Measurements from ENCODE around the gene FBXO3. TPM values are rescaled to one million over a fixed set of nuclear protein-coding genes. Genes with fewer than 3 reads are reported as not detected.
A peak's percentile ranks its signal among the peaks of the same experiment; 100 is the strongest.

FBXO3 gene
- total and polyA plus RNA-seq, 2 of the 8 experiments (the other 6 are each of a cell fraction or from before 2014, with no cell fraction given) = 15.9 to 25.7 TPM

DNA sequence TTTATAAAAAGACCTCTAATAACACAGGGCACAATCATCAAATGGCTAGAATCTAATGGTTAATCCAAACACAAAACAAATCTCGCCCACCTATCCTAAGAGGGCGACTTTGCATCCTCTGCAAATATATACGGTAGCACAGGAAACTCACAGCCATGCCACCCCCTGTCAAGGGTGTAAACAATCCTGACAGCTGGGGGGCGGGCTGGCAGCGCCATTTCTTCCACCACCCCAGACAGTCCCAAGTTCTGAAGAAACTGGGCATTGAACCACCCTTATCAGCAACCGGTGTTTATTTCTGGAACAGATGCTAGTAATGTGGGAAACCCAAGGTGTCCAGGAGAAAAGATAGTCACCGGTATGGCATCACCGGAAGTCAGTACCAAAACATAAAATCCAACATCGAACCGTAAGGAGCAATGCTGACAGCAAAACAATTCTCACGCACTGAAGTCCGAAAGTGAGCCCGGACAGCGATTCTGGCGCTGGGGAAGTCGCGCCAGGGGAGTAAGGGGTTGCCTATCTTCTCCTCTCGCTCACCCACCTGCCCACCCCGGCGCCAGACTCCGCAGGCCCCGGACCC, 825 bp downstream of the FBXO3 start:
- CTCF ChIA-PET (ENCODE audit: partially characterized antibody) = interaction anchor here (0.7 to 1.7 kb wide), 2 partner anchors 9 to 26 kb away, joined by 4 to 5 read pairs; no protein-coding TSS in a partner anchor
- no peak for FAIRE-seq
- H2BK12ac ChIP-seq (ENCODE audit: low read depth, low read length) = no peak overlapping the region
- no peak overlapping the region for H4K5ac ChIP-seq (ENCODE audit: insufficient read length, low read depth, low read length)
- DNase-seq (ENCODE audit: low read depth in 1 of 2, low spot score in 2 of 2) = no peak
- H2AFZ ChIP-seq (ENCODE audit: low read length) = 0 out of 2 replicates have a peak overlapping the region, but pooled peaks have one; percentile 56
- H3K27ac ChIP-seq (ENCODE audit: low read depth, low read length) = no peak overlapping the region
- H2BK5ac ChIP-seq (ENCODE audit: low read depth, low read length) = no peak overlapping the region
- H3K27me3 ChIP-seq (replicated peaks in 1 of 4; ENCODE audit: control insufficient read depth in 3 of 4, extremely low read depth in 1 of 4, insufficient read depth in 3 of 4, low read length in 3 of 4) = peaks cover 0 to 13% (median 2%) of the 10 kb centered on the region in 4 experiments; a peak in 3 of 7 replicates
- H3K18ac ChIP-seq (ENCODE audit: extremely low read depth, low read length) = no peak overlapping the region
- TF ChIP-seq KDM5A (IDR thresholded peaks at IDR 0.05; ENCODE audit: low read length) (no peak), SIN3A (conservative IDR thresholded peaks at IDR 0.05 in 1 of 2, IDR thresholded peaks at IDR 0.05 in 1 of 2; ENCODE audit: low read depth in 1 of 2, low read length in 2 of 2) (0 out of 4 replicates have a peak, but pooled peaks of 1 of the 2 experiments have one; percentile 38)
- TF ChIP-seq, protein P1, sequence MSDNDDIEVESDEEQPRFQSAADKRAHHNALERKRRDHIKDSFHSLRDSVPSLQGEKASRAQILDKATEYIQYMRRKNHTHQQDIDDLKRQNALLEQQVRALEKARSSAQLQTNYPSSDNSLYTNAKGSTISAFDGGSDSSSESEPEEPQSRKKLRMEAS (IDR thresholded peaks at IDR 0.05) = peak; percentile 40; the same call in 1 of the 2 replicates
- H3K23ac ChIP-seq (ENCODE audit: insufficient read length) = no peak overlapping the region
- H3K79me2 ChIP-seq (ENCODE audit: control insufficient read depth in 1 of 2, insufficient read depth in 2 of 2, low read length in 2 of 2) = 0 out of 4 replicates have a peak, but pooled peaks cover 0 to 9% of the 10 kb centered on the region in 2 experiments
- peaks cover 0 to 2% (median 0%) of the 10 kb centered on the region in 4 experiments; a peak in 2 of 8 replicates for H3K36me3 ChIP-seq (ENCODE audit: control insufficient read depth in 2 of 4, insufficient read depth in 4 of 4, low read length in 3 of 4)
- H2BK15ac ChIP-seq (ENCODE audit: low read length) = no peak overlapping the region
- H3K79me1 ChIP-seq (ENCODE audit: low read depth, low read length) = no peaks in the 10 kb centered on the region
- WGBS, 2 experiments (ENCODE audit: extremely low coverage in 1 of 2, insufficient coverage in 1 of 2, insufficient read length in 1 of 2, insufficient replicate concordance in 2 of 2, low coverage in 1 of 2, low lambda C conversion rate in 2 of 2, missing lambda C conversion rate in 1 of 2) = 13% methylated on average over 20 of the region's 22 CpGs; no CpG with 5 or more reads in 1 of the 2 experiments
- peaks cover 2 to 13% of the 10 kb centered on the region in 2 experiments for H4K20me1 ChIP-seq (replicated peaks in 1 of 2; ENCODE audit: control insufficient read depth in 1 of 2, insufficient read depth in 2 of 2, low read length in 2 of 2)
- no peak overlapping the region for H3K4ac ChIP-seq (replicated peaks; ENCODE audit: insufficient read length, low read depth, low read length)
- H3K4me2 ChIP-seq (ENCODE audit: insufficient read depth in 1 of 2, low read depth in 2 of 2, low read length in 2 of 2) = peak overlapping the region; percentile 76 to 90
- no peaks in the 10 kb centered on the region for H3K9me3 ChIP-seq (ENCODE audit: insufficient read depth in 2 of 2, low read depth in 1 of 2, low read length in 1 of 2)
- H3K56ac ChIP-seq (replicated peaks; ENCODE audit: insufficient read length, low read depth, low read length) = no peak overlapping the region
- peak overlapping the region in 2 of 4 experiments; percentile 45; a peak in 2 of 7 replicates for H3K9ac ChIP-seq (replicated peaks in 1 of 4; ENCODE audit: extremely low read depth in 1 of 4, low read depth in 3 of 4, low read length in 3 of 4)
- H2BK120ac ChIP-seq (replicated peaks; ENCODE audit: low read depth, low read length) = no peak overlapping the region
- H4K91ac ChIP-seq (replicated peaks; ENCODE audit: insufficient read length, low read length) = no peak overlapping the region
- H3K23me2 ChIP-seq (ENCODE audit: low read depth, low read length) = peaks cover 7% of the 10 kb centered on the region; the same call in 1 of the 2 replicates
- no peak overlapping the region for H2BK20ac ChIP-seq (ENCODE audit: low read length)
- H3K14ac ChIP-seq (ENCODE audit: insufficient read length) = no peak overlapping the region
- H2AK5ac ChIP-seq (ENCODE audit: low read depth, low read length) = no peak overlapping the region
- peak overlapping the region; percentile 77 to 90 (median 84) for H3K4me3 ChIP-seq (ENCODE audit: extremely low read depth in 1 of 4, insufficient read depth in 2 of 4, low read depth in 3 of 4, low read length in 4 of 4)
- peak overlapping the region; percentile 81 for H4K8ac ChIP-seq (ENCODE audit: extremely low read depth, insufficient read depth, low read length)
- POLR2A ChIA-PET (ENCODE audit: partially characterized antibody) = interaction anchor here (1.4 to 2.1 kb wide), 3 partner anchors 9 to 73 kb away, joined by 3 to 7 read pairs (median 3); partner anchors contain the start of gene C11orf91
- H3K4me1 ChIP-seq (replicated peaks in 1 of 4; ENCODE audit: control insufficient read depth in 3 of 4, insufficient read depth in 4 of 4, low read length in 3 of 4) = peaks cover 6 to 11% (median 10%) of the 10 kb centered on the region in 4 experiments

Data from H1 (cell line).